PC-3 (cell line): ENCODE measurements around the gene GALNT14. TPM values are rescaled to one million over a fixed set of nuclear protein-coding genes. Genes with fewer than 3 reads are reported as not detected.
A peak's percentile ranks its signal among the peaks of the same experiment; 100 is the strongest.

Source experiments
- ATAC-seq: fragments of 200-7000 bp; cut with Tn5 transposase; 2 replicates; pipeline ENCODE4 v1.9.1; 2020; ENCODE audit warnings: mild to moderate bottlenecking, moderate library complexity
- BruUV-seq: library from RNA; stranded (reverse); fragments of 400-500 nt; replicated peaks from 2 replicates; lab custom pipeline; 2021; lab: Mats Ljungman, UMichigan
- CTCF ChIA-PET: fragments of 300-600 bp; sonication (Branson Sonifier 250); formaldehyde crosslinking; loops from one replicate; lab custom pipeline; 2022; ENCODE audit warnings: antibody characterized with exemption; lab: Charles Lee
- POLR2A ChIA-PET: fragments of 300-600 bp; sonication (Branson Sonifier 250); formaldehyde crosslinking; loops from one replicate; lab custom pipeline; 2022; ENCODE audit warnings: antibody characterized with exemption; ENCODE audit not compliant: unreplicated experiment; lab: Charles Lee
- DNase-seq: peaks from one replicate; pipeline ENCODE4 v3.0.0-alpha.2; 2015
- H2AFZ ChIP-seq: fragments of 300-600 bp; sonication (generic); 2 replicates; pipeline ENCODE4 v1.6.0; 2016; ENCODE audit warnings: antibody characterized with exemption, low read length
- H3F3A ChIP-seq: fragments of 300-600 bp; sonication (generic); one replicate; pipeline ENCODE4 v1.6.0; 2017; ENCODE audit warnings: antibody characterized with exemption, low read length, control low read depth, mild to moderate bottlenecking; ENCODE audit not compliant: unreplicated experiment
- H3K27ac ChIP-seq: fragments of 300-600 bp; sonication (generic); 2 replicates; pipeline ENCODE4 v1.5.1; 2016; ENCODE audit warnings: mild to moderate bottlenecking, low read length
- H3K27me3 ChIP-seq: fragments of 300-600 bp; sonication (generic); 2 replicates; pipeline ENCODE4 v1.6.1; 2016; ENCODE audit warnings: low read length, mixed read lengths
- H3K36me3 ChIP-seq: fragments of 300-600 bp; sonication (generic); 2 replicates; pipeline ENCODE4 v1.6.1; 2016; ENCODE audit warnings: low read depth, mixed run types, low read length, mixed read lengths
- H3K4me1 ChIP-seq: fragments of 300-600 bp; sonication (generic); 2 replicates; pipeline ENCODE4 v1.5.1; 2016; ENCODE audit warnings: low read length; ENCODE audit not compliant: insufficient read depth
- H3K4me2 ChIP-seq: fragments of 300-600 bp; sonication (generic); 2 replicates; pipeline ENCODE4 v1.6.0; 2016; ENCODE audit warnings: low read length
- H3K4me3 ChIP-seq: fragments of 300-600 bp; sonication (generic); 2 replicates; pipeline ENCODE4 v1.5.1; 2016; ENCODE audit warnings: mild to moderate bottlenecking, low read length, mixed read lengths
- H3K79me2 ChIP-seq: fragments of 300-600 bp; sonication (generic); 2 replicates; pipeline ENCODE4 v1.6.1; 2017; ENCODE audit warnings: low read length, mixed read lengths
- H3K9ac ChIP-seq: fragments of 300-600 bp; sonication (generic); 2 replicates; pipeline ENCODE4 v1.6.0; 2016; ENCODE audit warnings: mild to moderate bottlenecking, low read length
- H3K9me2 ChIP-seq: fragments of 300-600 bp; sonication (generic); replicated peaks from 2 replicates; pipeline ENCODE4 v1.6.1; 2016; ENCODE audit warnings: mixed run types, low read length, mixed read lengths
- H3K9me3 ChIP-seq: fragments of 300-600 bp; sonication (generic); 2 replicates; pipeline ENCODE4 v1.6.1; 2016; ENCODE audit warnings: low read length, mixed read lengths
- H4K20me1 ChIP-seq: fragments of 300-600 bp; sonication (generic); 2 replicates; pipeline ENCODE4 v1.6.1; 2016; ENCODE audit warnings: low read length, mixed read lengths
- CTCF ChIP-seq: fragments of 300-600 bp; sonication (generic); conservative IDR thresholded peaks from 2 replicates; pipeline ENCODE4 v1.5.1; 2017; ENCODE audit warnings: antibody characterized with exemption, low read depth, mild to moderate bottlenecking, low read length
- EZH2 ChIP-seq: fragments of 300-600 bp; sonication (generic); IDR thresholded peaks from one replicate; pipeline ENCODE4 v1.6.1; 2017; ENCODE audit warnings: antibody characterized with exemption, mild to moderate bottlenecking, low read length; ENCODE audit not compliant: unreplicated experiment
- EZH2phosphoT487 ChIP-seq: fragments of 300-600 bp; sonication (generic); IDR thresholded peaks from 2 replicates; pipeline ENCODE4 v1.6.1; 2018; ENCODE audit warnings: mild to moderate bottlenecking, antibody characterized with exemption, low read length, borderline replicate concordance
- intact Hi-C: fragments of 100-400 bp; cut with micrococcal nuclease; formaldehyde crosslinking; loops from 2 replicates; pipeline ENCODE4 v1.9.0; 2023
- total RNA-seq: library from RNA; depleted of rRNA; stranded (reverse); fragments of >200 nt; gene quantifications from 2 replicates; pipeline ENCODE4 v1.2.3, GENCODE V29; 2014; rRNA removed

The GALNT14 gene
- total RNA-seq, 1 experiment from 2014 or later: 10.2 TPM

DNA sequence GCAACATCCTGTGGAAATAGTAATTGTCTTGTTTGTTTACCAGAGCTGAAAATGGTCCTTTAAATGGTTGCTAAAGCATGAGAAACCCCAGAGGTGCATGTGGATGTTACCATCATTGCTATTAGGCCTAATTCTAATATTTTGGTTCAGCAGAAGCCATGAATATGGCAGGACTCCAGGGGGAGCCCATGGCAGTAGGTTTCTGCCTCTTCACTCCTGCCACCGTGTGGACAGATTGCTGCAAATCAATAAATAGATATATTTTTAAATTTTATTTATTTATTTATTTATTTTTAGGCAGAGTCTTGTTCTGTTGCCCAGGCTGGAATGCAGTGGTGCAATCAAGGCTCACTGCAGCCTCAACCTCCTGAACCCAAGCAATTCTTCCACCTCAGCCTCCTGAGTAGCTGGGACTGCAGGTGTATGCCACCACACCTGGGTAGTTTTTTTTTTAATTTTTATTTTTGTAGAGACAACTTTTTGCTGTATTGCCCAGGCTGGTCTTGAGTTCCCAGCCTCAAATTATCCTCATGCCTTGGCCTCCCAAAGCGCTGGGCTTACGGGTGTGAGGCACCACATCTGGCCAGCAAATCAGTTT, 276.1 kb downstream of the GALNT14 start:
- Histone ChIP-seq H4K20me1 (no peaks in the 10 kb centered on the region), H3K9me3 (no peaks in the 10 kb centered on the region), H3K79me2 (no peaks in the 10 kb centered on the region), H3K27me3 (no peaks in the 10 kb centered on the region), H3K9me2 (no peaks in the 10 kb centered on the region), H2AFZ (no peak overlapping the region), H3F3A (no peaks in the 10 kb centered on the region), H3K4me3 (no peak overlapping the region), H3K4me1 (no peaks in the 10 kb centered on the region), H3K27ac (no peak overlapping the region), H3K9ac (no peak overlapping the region), H3K4me2 (no peak overlapping the region), H3K36me3 (no peaks in the 10 kb centered on the region)
- peak; percentile 46 for ATAC-seq
- no TSS peak for BruUV-seq
- DNase-seq: peak; percentile 84
- ChIA-PET CTCF (interaction anchor here (0.7 to 1.1 kb wide), 3 partner anchors 171 to 579 kb away, joined by 3 to 4 read pairs (median 4); no protein-coding TSS in a partner anchor), POLR2A (no interaction called here)
- intact Hi-C loops: loop anchor here (1.0 to 10.0 kb wide), 4 partner anchors 147 to 697 kb away; no protein-coding TSS in a partner anchor
- TF ChIP-seq CTCF (peak; percentile 69), EZH2 (no peak)

DNA sequence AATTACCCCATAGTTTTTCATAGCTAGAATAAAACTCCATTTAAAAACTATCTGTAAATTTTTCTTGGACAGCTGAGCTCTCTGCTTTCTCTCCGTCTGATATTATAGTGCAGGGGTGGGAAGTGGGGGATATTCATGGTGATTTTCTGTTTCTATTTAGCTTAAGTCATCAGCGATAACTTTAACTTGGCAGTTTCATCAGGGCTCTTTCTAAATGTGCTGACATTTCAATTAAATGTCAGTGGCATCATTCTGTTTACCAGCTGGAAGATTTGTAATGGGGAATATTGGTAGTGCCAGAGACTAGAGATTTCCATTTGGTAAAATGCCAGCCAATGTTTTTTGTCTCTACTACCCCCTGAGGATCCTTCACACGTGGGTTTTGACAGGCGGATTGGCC, 277.5 kb downstream of the GALNT14 start:
- H3K4me2 ChIP-seq: no peak overlapping the region
- H4K20me1 ChIP-seq: no peaks in the 10 kb centered on the region
- intact Hi-C loops: loop anchor here (10.0 kb wide), 1 partner anchor 696 kb away; no protein-coding TSS in a partner anchor
- H3K36me3 ChIP-seq: no peaks in the 10 kb centered on the region
- no peaks in the 10 kb centered on the region for H3K27me3 ChIP-seq
- no peaks in the 10 kb centered on the region for H3K4me1 ChIP-seq
- CTCF ChIA-PET: interaction anchor here (0.6 kb wide), 1 partner anchor 76 kb away, joined by 5 read pairs; no protein-coding TSS in a partner anchor
- H3K4me3 ChIP-seq: no peak overlapping the region
- ATAC-seq (no peak), DNase-seq (no peak)
- no TSS peak for BruUV-seq
- POLR2A ChIA-PET: no interaction called here
- H3K79me2 ChIP-seq: no peaks in the 10 kb centered on the region
- no peak overlapping the region for H3K27ac ChIP-seq
- TF ChIP-seq EZH2phosphoT487: no peak
- TF ChIP-seq EZH2: no peak
- H3K9ac ChIP-seq: no peak overlapping the region
- H3K9me3 ChIP-seq: no peaks in the 10 kb centered on the region
- H3K9me2 ChIP-seq: no peaks in the 10 kb centered on the region
- no peaks in the 10 kb centered on the region for H3F3A ChIP-seq
- no peak overlapping the region for H2AFZ ChIP-seq

Other genes starting within 250 kb of the GALNT14 start
- gene CAPN14, start 79.1 kb upstream of the GALNT14 start, total RNA-seq: 0.35 TPM in 1 of 2 replicates, not detected in the other
- 3.2 and 4.4 TPM in 2 replicates for gene EHD3, start 95.7 kb upstream of the GALNT14 start, total RNA-seq